Melanocyte of skin (primary cell): ENCODE measurements around the gene KIF22. TPM values are rescaled to one million over a fixed set of nuclear protein-coding genes. Genes with fewer than 3 reads are reported as not detected.

ENCODE experiments used
- small RNA-seq, 2 donors: library from RNA; depleted of rRNA; stranded (forward); fragments of <200 nt; gene quantifications; one replicate each; pipeline ENCODE3, GENCODE V24; 2012
- total RNA-seq, 2 donors: library from RNA; depleted of rRNA; stranded (reverse); fragments of >200 nt; gene quantifications; 2 replicates each; pipeline ENCODE4 v1.2.3, GENCODE V29; 2012

KIF22 gene
- 100 to 1,000 TPM in 1 of 2 donors, 10 to 100 TPM in 1; 48.5 to 102 TPM for total RNA-seq

DNA sequence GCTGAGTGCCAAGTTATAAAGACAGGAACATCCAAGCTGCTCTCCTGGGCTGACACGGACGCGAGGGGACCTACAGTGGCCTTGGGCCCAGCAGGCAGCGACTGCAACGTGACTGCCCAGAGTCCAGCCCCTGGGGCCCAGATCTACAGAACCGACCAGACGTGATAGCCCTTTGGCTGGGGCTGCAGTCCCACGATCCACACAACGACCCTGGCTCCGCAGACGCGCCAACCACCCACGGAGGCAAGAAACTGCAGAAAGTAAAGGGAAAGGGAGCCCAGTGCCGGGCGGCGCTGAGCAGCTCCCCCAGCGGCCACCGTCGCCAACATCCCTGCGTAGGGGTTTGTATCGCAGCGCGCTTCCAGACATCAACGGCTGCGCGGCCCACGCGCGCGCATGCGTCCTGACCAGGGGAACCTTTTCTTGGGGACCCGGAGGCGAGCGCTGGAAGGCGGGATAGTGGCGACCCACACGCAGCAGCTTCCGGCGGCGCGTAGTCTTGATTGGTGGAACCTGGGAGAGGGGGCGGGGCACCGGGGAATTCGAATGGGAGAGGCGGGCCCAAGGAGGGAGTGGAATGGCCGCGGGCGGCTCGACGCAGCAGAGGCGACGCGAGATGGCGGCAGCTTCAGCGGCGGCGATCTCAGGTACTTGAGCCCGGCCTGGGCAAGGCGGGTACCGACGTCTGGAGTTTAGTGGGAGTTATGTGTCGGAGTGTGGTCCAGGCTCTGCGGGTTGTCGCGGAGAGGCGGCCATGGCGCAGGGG is at the start of gene KIF22:
Gene KIF22, plus strand, starts transcription at position 569 of the 766 bp plus-strand sequence. Its CDS starts 9 bp downstream, at position 578.

DNA sequence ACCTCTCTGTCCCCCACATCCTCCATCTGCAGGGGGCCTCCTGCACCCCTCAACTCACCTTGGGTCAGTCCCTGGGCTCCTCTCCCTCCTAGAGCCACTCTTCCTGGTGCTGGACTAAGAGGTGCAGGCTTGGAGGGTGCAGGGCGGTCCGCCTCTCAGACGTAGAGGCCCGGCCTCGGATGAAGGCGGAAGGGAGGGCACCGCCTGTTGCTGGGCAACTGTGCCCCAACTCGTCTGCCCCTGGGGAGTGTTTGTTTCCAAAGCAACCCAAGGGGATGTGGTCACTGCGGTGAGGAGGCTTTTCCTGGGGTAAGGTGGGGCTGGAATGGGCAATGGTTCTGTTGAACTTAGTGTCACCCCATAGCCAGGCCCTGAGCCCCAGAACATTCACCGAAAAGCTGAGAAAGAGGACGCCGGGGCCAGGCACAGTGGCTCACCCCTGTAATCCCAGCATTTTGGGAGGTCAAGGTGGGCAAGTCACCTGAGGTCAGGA is 44.7 kb upstream of the KIF22 start, which contains the start of gene C16orf54:
Gene C16orf54, minus strand, starts transcription at position 138 of the 493 bp plus-strand sequence. CDS start 1,039 bp downstream, outside the sequence.

DNA sequence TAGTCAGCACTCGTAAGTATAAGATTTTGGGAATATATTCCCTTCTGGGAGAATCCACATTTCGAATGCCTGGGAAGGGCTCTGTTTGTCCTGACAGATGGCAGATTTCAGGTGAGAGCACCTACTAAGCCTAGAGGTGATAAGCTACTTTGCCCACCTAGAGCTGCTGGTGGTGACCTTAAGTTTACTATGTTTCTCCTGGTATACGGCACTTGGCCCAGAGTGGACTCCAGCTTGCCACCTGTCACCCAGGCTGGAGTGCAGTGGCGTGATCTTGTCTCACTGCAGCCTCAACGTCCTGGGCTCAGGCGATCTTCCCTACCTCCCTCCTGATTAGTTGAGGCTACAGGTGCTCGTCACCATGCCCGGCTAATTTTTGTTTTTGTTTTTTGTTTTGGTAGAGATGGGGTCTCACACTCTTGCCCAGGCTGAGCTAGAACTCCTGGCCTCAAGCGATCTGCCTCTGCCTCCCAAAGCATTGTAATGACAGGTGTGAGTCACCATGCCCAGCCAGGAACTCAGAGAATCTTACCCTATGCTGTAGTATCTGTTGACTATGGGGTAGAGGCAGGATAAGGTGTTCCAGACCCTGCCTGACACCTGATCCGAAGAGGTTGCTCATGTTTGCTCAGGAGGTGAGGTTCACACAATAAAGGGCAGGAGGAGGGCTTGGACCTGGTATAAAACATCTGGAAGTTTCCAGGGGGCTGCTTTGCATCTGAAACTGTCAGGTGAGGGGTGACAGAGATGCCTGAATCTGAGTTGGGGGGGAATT is 12.8 kb upstream of the KIF22 start, which contains the start of gene ZG16:
Gene ZG16, plus strand, starts transcription at position 681 of the 775 bp plus-strand sequence. CDS start 1,011 bp downstream, outside the sequence.

DNA sequence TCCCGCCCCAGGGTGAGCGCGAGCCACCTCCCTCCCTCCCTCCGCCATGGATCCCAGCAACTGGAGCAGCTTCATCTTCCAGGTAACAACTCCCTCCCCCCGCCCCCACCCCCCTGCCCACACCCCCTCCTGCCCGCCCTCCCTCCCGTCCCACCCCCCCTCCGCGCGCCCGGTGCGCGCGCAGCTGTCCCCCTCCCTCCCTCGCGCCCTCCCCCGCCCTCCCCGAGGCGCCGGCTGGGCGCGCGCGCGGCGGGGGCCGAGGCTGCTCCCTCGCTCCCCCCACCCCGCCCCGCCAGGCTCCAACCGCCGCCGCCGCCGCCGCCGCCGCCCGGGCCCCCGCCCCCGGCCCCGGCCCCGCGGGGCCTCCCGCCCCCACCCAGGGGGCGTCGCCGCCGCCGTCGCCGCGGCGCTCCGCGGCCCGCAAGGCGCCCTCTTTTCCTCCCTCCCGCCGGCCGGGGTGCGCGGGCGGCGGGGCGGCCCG is 15.6 kb downstream of the KIF22 start, which contains the start of gene MAZ:
Gene MAZ, plus strand, starts transcription at position 431 of the 481 bp plus-strand sequence. CDS start 173 bp downstream, outside the sequence.

DNA sequence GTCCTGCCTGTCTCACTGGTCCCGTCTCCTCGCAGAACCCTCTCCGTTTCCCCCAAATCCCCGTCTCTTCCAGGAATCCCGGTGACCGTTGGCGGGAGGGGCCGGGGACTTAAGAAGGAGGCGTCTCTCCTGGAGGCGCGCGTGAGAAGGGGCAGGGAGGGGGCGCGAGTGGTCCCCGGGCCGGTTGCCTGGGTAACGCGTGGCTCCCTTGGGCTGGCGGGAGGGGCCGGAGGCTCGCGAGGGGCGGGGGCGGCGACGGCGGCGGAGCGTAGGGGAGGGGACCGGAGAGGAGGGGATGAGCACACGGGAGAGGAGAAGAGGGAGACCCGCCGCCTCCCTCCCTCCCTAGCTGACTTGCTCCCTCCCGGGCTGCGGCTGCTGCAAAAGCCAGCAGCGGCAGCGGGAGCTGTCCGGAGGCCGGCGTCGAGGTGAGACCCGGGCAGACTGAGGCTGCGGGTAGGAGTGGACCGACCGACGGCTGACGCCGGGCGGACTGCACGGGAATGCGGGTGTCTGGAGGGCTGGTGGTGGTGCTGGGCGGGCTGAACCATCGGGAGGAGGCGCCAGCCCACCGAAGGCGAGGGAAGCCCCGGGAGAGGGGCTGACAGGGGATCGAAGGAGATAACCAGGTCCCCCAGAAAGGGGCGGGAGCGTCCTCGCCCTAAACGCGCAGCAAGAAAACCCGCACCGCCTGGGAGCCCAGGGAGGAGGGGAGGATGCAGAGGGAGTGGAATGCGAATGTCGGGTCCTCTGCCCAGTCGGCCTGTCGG is 21.5 kb downstream of the KIF22 start, which contains the start of gene PRRT2:
Gene PRRT2, plus strand, starts transcription at position 298 of the 770 bp plus-strand sequence. CDS start 862 bp downstream, outside the sequence.

DNA sequence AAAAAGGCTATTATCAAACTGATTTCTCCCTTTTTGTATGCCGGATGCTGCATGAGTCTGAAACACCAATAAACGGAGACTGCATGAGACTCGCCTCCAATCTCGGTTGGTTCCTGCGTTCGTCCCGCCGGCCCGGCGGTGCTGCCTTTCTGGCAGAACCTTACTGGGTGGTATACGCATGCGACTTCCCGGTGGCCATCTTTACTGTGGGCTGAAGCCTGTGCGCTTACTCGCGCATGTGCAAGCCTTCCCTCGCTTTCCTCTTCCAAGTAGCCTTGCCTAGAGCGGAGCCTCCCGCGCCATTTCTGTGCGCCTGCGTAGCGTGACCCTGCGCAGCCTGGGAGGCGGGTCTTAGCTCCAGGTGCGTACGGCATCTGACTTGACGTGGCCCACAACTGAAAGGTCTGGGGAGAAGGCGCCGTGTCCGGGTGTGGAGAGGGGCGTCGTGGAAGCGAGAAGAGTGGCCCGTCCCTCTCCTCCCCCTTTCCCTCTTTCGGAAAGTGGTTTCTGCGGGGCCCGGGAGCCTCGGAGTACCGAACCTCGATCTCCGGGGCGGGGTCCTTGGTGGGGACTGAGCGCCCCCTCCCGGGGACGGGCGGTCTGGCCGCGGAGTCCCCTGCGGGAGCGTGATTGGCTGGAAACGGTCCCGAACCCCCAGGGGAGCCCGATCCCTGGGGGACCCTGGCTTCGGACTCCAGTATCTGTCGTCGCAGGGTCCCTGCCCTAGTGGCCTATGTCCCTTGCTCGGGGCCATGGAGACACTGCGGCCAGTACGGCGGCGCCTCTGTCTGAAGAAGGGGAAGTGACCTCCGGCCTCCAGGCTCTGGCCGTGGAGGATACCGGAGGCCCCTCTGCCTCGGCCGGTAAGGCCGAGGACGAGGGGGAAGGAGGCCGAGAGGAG is 25.5 kb downstream of the KIF22 start, which contains the start of gene PAGR1:
Gene PAGR1, plus strand, starts transcription at position 360 of the 901 bp plus-strand sequence. Its CDS starts 374 bp downstream, at position 734.

DNA sequence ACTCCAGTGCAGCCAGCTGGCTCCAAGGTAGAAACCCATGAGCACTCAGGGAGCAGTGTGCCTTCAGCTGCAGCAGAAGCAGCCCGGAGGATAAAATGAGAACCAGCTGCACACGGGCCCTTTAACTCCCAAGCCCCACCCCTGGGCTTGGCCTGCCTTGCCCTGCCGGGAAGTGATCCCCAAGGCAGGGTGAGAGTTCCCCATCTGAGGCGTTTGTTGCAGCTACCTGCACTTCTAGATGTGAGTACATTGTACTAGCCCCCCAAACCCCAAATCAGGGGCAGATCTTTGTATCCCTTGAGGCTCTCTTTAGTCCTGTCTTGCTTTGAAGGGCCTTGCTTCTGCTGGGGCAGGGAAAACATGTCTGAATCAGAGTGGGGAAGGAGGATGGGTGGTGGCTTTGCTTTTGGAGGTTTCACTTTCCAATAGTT is 29.7 kb downstream of the KIF22 start, which contains the start of gene MVP:
Gene MVP, plus strand, starts transcription at position 192 of the 431 bp plus-strand sequence. CDS start 10,088 bp downstream, outside the sequence.

Small RNAs within 50 kb of the gene (small RNA-seq; reads per million reads assigned to genes)
- gene AC009133.6 (0 reads per million in 2 donors), gene AC120114.4 (0 reads per million in 2 donors)

Other genes with a start within 250 kb of the KIF22 start
- not detected for gene SPN, start 127.5 kb upstream of the KIF22 start, total RNA-seq
- 100 to 1,000 TPM; 137 to 148 TPM for gene QPRT, start 111.6 kb upstream of the KIF22 start, total RNA-seq
- gene C16orf54, start 44.8 kb upstream of the KIF22 start, total RNA-seq, result not detected
- gene ZG16, start 12.5 kb upstream of the KIF22 start, total RNA-seq, result not detected
- gene MAZ, start 15.8 kb downstream of the KIF22 start, total RNA-seq, result 100 to 1,000 TPM; 182 to 264 TPM
- gene PRRT2, start 21.4 kb downstream of the KIF22 start, total RNA-seq, result not detected
- gene PAGR1, start 25.4 kb downstream of the KIF22 start, total RNA-seq, result 10 to 100 TPM; 15.1 to 23.0 TPM
- gene MVP, start 29.7 kb downstream of the KIF22 start, total RNA-seq, result 100 to 1,000 TPM; 183 to 186 TPM
- gene CDIPT, start 72.5 kb downstream of the KIF22 start, total RNA-seq, result 10 to 100 TPM; 71.2 to 76.3 TPM
- gene SEZ6L2, start 108.8 kb downstream of the KIF22 start, total RNA-seq, result 1 to 10 TPM; 1.7 to 6.2 TPM
- 1 to 10 TPM; 1.3 to 5.2 TPM for gene ASPHD1, start 109.7 kb downstream of the KIF22 start, total RNA-seq
- 10 to 100 TPM; 10.3 to 15.1 TPM for gene KCTD13, start 135.5 kb downstream of the KIF22 start, total RNA-seq
- gene TMEM219, start 171.3 kb downstream of the KIF22 start, total RNA-seq, result 10 to 100 TPM; 72.9 to 86.4 TPM
- 10 to 100 TPM; 43.6 to 46.1 TPM for gene TAOK2, start 183.1 kb downstream of the KIF22 start, total RNA-seq
- 1 to 10 TPM; 6.9 to 7.3 TPM for gene HIRIP3, start 204.9 kb downstream of the KIF22 start, total RNA-seq
- 10 to 100 TPM; 24.4 to 33.0 TPM for gene INO80E, start 205.5 kb downstream of the KIF22 start, total RNA-seq
- gene DOC2A, start 220.3 kb downstream of the KIF22 start, total RNA-seq, result under 1 TPM in 1 of 2 donors, not detected in 1; 0.33 TPM
- not detected for gene C16orf92, start 232.4 kb downstream of the KIF22 start, total RNA-seq
- not detected for gene TLCD3B, start 240.5 kb downstream of the KIF22 start, total RNA-seq